Testis (tissue), 3 donors: ENCODE measurements around the gene ULK4. TPM values are rescaled to one million over a fixed set of nuclear protein-coding genes. Genes with fewer than 3 reads are reported as not detected.

Source experiments
- DNase-seq: peaks from one replicate; pipeline ENCODE4 v3.0.0-alpha.2; 2019
- H3K27ac ChIP-seq, 2 donors: fragments of 200-600 bp; sonication (generic); one replicate each; pipeline ENCODE4 v1.5.1; 2019
- H3K27me3 ChIP-seq: fragments of 200-600 bp; sonication (generic); one replicate; pipeline ENCODE4 v1.5.1; 2019
- H3K36me3 ChIP-seq: fragments of 200-600 bp; sonication (generic); one replicate; pipeline ENCODE4 v1.5.1; 2017; ENCODE audit warnings: low read depth; ENCODE audit errors: missing control alignments
- H3K4me1 ChIP-seq: fragments of 200-600 bp; sonication (generic); one replicate; pipeline ENCODE4 v1.5.1; 2019
- H3K4me3 ChIP-seq, 2 donors: fragments of 200-600 bp; sonication (generic); one replicate each; pipeline ENCODE4 v1.5.1; 2017 to 2019
- H3K9me3 ChIP-seq: fragments of 200-600 bp; sonication (generic); one replicate; pipeline ENCODE4 v1.5.1; 2017
- POLR2A ChIP-seq: fragments of 450-650 bp; IDR thresholded peaks from one replicate; pipeline ENCODE4 v1.6.1; 2017; ENCODE audit warnings: antibody characterized with exemption, mild to moderate bottlenecking, moderate library complexity
- WGBS, 2 donors: methylation state at CpG; one replicate each; pipeline ENCODE4 v1.1.5; 2018; 5-methylcytosine and 5-hydroxymethylcytosine counted together
- intact Hi-C: fragments of 100-400 bp; cut with DNase I; formaldehyde crosslinking; loops from one replicate; pipeline ENCODE4 v1.15.1; 2023; ENCODE audit warnings: low total_unique reads
- polyA plus RNA-seq: library from polyadenylated mRNA; stranded (reverse); fragments of 350-450 nt; fragmentation: Illumina TruSeq; extraction: RNeasy Lipid Tissue Mini Kit (QIAGEN cat#74804); gene quantifications from one replicate; pipeline ENCODE4 v1.2.3, GENCODE V29; 2014; ENCODE audit warnings: low read depth, low replicate concordance; ENCODE audit not compliant: insufficient read depth
- small RNA-seq, 2 donors: library from RNA; depleted of rRNA; stranded (forward); fragments of <200 nt; gene quantifications; one replicate each; pipeline ENCODE3, GENCODE V24; 2016
- total RNA-seq, 2 donors: library from RNA; depleted of rRNA; stranded (reverse); fragments of >200 nt; gene quantifications; one replicate each; pipeline ENCODE4 v1.2.3, GENCODE V29; 2016
- TF ChIP-seq, protein P1 (sequence below), 3 experiments: fragments of 450-650 bp in 2 of 3; fragments of 200-600 bp in 1 of 3; sonication (generic) in 1 of 3; IDR thresholded peaks; one replicate each; pipeline ENCODE4 v1.5.1; 2016 to 2019; ENCODE audit warnings: antibody characterized with exemption in 3 of 3, mild to moderate bottlenecking in 2 of 3, moderate library complexity in 1 of 3

Gene ULK4
- total and polyA plus RNA-seq, 3 donors from 2014 or later, result 45.7 to 91.6 (median 47.4) TPM

DNA sequence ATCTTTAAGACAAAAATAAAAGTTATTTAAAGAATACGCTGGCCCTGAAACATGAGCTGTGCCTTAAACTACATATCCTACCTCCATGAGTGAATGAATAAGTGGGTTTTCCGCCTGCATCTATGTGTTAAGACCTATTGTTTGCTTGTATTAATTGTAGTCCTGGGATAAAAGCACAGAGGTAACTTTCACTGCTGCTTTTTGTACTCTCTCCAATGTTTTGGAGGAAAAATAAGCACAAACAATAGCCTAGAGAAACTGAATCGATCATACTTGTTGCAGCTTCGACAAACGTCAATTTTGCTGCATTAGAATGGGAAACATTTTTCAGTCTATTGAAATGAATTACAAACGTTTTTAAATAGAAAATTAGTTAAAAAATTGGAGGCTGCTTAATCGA lies 763.9 kb downstream of the ULK4 start:
- no peak for DNase-seq
- Histone ChIP-seq H3K9me3 (no peaks in the 10 kb centered on the region), H3K4me1 (peaks cover 13% of the 10 kb centered on the region), H3K36me3 (no peaks in the 10 kb centered on the region), H3K27me3 (no peaks in the 10 kb centered on the region), H3K27ac (no peak overlapping the region), H3K4me3 (peak overlapping the region in 1 of 2 donors; percentile 97)
- intact Hi-C loops, result no loop called here
- TF ChIP-seq, protein P1, sequence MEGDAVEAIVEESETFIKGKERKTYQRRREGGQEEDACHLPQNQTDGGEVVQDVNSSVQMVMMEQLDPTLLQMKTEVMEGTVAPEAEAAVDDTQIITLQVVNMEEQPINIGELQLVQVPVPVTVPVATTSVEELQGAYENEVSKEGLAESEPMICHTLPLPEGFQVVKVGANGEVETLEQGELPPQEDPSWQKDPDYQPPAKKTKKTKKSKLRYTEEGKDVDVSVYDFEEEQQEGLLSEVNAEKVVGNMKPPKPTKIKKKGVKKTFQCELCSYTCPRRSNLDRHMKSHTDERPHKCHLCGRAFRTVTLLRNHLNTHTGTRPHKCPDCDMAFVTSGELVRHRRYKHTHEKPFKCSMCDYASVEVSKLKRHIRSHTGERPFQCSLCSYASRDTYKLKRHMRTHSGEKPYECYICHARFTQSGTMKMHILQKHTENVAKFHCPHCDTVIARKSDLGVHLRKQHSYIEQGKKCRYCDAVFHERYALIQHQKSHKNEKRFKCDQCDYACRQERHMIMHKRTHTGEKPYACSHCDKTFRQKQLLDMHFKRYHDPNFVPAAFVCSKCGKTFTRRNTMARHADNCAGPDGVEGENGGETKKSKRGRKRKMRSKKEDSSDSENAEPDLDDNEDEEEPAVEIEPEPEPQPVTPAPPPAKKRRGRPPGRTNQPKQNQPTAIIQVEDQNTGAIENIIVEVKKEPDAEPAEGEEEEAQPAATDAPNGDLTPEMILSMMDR (IDR thresholded peaks at IDR 0.05), result no peak
- no peak for TF ChIP-seq POLR2A
- 51 to 65% methylated on average over 7 of the region's 7 CpGs for WGBS, 2 donors

Small RNA genes lying within 50 kb of the gene (small RNA-seq; reads per million reads assigned to genes)
- gene ATP6V0E1P2 (0 reads per million in 2 donors), gene RF00019 (0 reads per million in 2 donors), gene RF00096 (0 reads per million in 2 donors), gene RF00602 (0 reads per million in 2 donors)

Other genes starting within 250 kb of the ULK4 start
- 10 to 100 TPM; 94.1 to 95.9 TPM for gene TRAK1, start 129.3 kb upstream of the ULK4 start, total RNA-seq
- 32.0 TPM for gene TRAK1, start 129.3 kb upstream of the ULK4 start, polyA plus RNA-seq